Activated CD4-positive, alpha-beta T cell treated with anti-CD3 and anti-CD28 coated beads, Interleukin-2, amount 10 ng/mL, durations not matched to agents 7 days and 5 days (primary cell): Measurements from ENCODE around the gene RNF225. TPM values are rescaled to one million over a fixed set of nuclear protein-coding genes. Genes with fewer than 3 reads are reported as not detected.
A peak's percentile ranks its signal among the peaks of the same experiment; 100 is the strongest.

ENCODE experiments used
- CTCF ChIA-PET: fragments of 350-600 bp; sonication (Branson Sonifier 250); formaldehyde crosslinking; loops from one replicate; lab custom pipeline; 2021; ENCODE audit warnings: antibody characterized with exemption; lab: Charles Lee
- POLR2A ChIA-PET: fragments of 350-600 bp; sonication (Branson Sonifier 250); formaldehyde crosslinking; loops from one replicate; lab custom pipeline; 2021; ENCODE audit warnings: antibody characterized with exemption; lab: Charles Lee
- DNase-seq: peaks from one replicate; pipeline ENCODE4 v3.0.0-alpha.2; 2020
- H3K27ac Mint-ChIP-seq: one replicate; pipeline ENCODE4 v1.8.0; 2021; ENCODE audit warnings: mild to moderate bottlenecking, moderate library complexity, mixed read lengths
- H3K27me3 Mint-ChIP-seq: one replicate; pipeline ENCODE4 v1.8.0; 2021; ENCODE audit warnings: mixed read lengths
- H3K36me3 Mint-ChIP-seq: one replicate; pipeline ENCODE4 v1.8.0; 2021; ENCODE audit warnings: low read depth, mixed read lengths
- H3K4me1 Mint-ChIP-seq: one replicate; pipeline ENCODE4 v1.8.0; 2021; ENCODE audit warnings: mixed read lengths
- H3K4me3 Mint-ChIP-seq: one replicate; pipeline ENCODE4 v1.8.0; 2021; ENCODE audit warnings: mild to moderate bottlenecking, moderate library complexity, mixed read lengths
- H3K9me3 Mint-ChIP-seq: one replicate; pipeline ENCODE4 v1.8.0; 2021; ENCODE audit warnings: mixed read lengths
- total RNA-seq, 2 experiments: library from RNA; stranded (reverse); gene quantifications; one replicate each; pipeline ENCODE4 v1.2.3, GENCODE V29; 2021

The RNF225 gene
- total RNA-seq, 2 experiments from 2014 or later, result 0.35 to 0.74 TPM

DNA sequence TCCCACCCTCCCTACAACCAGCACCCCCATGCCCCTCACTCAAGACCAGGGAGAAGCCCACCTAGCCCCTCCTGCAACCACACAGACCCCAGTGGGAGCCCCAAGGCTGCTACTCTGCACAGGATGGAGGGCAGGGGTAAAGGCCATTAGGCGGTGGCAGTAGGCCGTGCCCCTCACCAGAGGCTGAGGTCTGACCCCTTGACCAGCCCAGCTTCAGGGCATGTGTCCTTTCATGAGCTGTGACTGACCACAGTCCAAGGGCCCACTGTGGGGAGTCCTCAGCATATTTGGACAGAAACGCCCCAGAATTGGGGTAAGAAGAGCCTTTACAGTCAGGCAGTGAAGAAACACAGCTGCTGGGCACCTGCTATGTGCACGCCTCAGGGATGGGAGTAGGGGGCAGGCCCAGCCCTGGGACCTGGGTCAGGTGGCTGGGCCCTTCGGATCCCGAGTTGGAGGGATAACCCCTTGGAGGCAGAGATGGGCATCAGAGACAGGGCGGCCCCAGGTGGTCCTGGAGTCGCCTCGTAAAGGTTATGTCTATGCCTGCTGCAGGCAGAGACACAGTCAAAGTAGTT lies 10.1 kb upstream of the RNF225 start:
- peak overlapping the region; percentile 99 for H3K27ac Mint-ChIP-seq
- peaks cover 21% of the 10 kb centered on the region for H3K36me3 Mint-ChIP-seq
- no peak for DNase-seq
- no peaks in the 10 kb centered on the region for H3K9me3 Mint-ChIP-seq
- CTCF ChIA-PET, result no interaction called here
- POLR2A ChIA-PET, result interaction anchor here (0.5 kb wide), 1 partner anchor 37 kb away, joined by 3 read pairs; no protein-coding TSS in a partner anchor
- peaks cover 47% of the 10 kb centered on the region for H3K4me1 Mint-ChIP-seq
- H3K4me3 Mint-ChIP-seq, result peak overlapping the region; percentile 97
- H3K27me3 Mint-ChIP-seq, result no peaks in the 10 kb centered on the region

DNA sequence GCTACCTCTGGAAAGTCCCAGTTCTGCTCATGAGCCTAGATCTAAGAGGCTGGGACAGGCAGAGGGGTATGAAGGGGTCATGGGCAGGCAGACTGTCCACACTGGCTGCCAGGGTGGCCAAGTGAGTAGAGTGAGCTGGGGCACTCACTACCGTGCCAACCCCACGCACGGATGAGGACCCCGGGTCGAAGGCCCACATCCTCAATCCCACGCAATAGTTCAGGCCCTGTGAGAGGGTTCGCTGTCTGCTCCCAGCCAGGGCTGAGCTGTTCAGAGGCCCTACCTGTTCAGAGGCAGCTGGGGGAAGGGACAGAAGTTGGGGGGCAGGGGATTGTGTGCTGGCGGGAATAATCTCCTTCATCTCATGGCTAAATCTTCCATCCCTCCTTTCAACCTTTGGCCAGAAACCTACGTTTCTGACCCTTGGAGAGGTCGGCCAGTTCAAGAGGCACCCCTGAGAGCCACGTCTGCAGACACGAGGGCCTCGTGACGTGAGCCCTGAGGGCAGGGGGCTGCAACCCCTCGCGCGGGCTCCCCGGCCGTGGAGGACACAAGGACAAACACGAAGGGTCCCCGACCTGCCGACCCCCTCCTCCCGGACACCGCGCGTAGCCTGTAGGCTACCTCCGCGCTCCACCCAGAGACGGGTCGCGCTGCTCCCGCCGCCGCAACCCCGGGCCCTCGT lies 9.4 kb upstream of the RNF225 start:
- H3K27me3 Mint-ChIP-seq, result no peaks in the 10 kb centered on the region
- ChIA-PET CTCF (no interaction called here), POLR2A (no interaction called here)
- peak overlapping the region; percentile 99 for H3K27ac Mint-ChIP-seq
- H3K36me3 Mint-ChIP-seq, result peaks cover 26% of the 10 kb centered on the region
- DNase-seq, result no peak
- no peaks in the 10 kb centered on the region for H3K9me3 Mint-ChIP-seq
- H3K4me1 Mint-ChIP-seq, result peaks cover 53% of the 10 kb centered on the region
- peak overlapping the region; percentile 97 for H3K4me3 Mint-ChIP-seq

DNA sequence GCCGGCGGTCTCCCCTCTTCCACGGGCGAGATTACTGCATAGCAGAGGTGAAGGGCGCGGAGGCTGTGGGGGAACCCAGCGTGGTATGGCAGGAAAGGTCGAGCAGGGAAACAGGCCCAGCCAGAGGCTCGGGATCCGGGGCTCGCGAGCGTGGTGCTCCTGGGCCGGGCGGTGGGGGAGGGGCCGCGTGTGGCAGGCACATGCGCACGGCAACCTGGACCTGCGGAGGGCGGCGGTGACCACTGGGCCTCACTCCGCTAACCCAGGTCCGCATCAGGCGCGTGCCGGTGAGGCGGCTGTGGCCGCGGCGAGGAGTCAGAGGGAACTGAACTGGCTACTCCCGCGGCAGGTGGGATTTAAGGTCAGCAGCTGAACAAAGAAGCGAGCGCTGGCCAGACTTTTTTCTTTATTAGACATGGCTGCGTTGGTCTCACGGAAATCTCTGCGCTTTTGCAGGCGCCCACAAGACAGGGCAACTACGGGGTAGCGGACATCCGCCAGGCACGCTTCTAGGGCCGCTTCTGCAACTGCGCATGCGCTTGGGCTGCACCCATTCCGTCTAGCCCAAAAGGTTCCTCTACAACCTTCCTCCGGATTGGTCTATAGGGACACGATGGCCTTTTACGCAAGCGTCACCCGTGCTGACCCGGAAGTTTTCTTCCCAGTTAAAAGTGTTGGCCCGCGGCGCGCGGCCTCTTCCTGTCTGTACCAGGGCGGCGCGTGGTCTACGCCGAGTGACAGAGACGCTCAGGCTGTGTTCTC lies 8.7 kb upstream of the RNF225 start, which contains the start of gene RPS5:
RPS5 (plus strand) TSS at position 694 of the 762 bp plus-strand sequence. CDS start 869 bp downstream, outside the sequence.
- Mint-ChIP-seq H3K36me3 (peaks cover 29% of the 10 kb centered on the region), H3K27ac (peak within 1 kb of the TSS; percentile 99), H3K27me3 (no peaks in the 10 kb centered on the region), H3K9me3 (no peaks in the 10 kb centered on the region), H3K4me3 (peak within 1 kb of the TSS; percentile 97), H3K4me1 (peaks cover 56% of the 10 kb centered on the region)
- CTCF ChIA-PET, result no interaction called here
- DNase-seq, result peak; percentile 97
- POLR2A ChIA-PET, result no interaction called here

DNA sequence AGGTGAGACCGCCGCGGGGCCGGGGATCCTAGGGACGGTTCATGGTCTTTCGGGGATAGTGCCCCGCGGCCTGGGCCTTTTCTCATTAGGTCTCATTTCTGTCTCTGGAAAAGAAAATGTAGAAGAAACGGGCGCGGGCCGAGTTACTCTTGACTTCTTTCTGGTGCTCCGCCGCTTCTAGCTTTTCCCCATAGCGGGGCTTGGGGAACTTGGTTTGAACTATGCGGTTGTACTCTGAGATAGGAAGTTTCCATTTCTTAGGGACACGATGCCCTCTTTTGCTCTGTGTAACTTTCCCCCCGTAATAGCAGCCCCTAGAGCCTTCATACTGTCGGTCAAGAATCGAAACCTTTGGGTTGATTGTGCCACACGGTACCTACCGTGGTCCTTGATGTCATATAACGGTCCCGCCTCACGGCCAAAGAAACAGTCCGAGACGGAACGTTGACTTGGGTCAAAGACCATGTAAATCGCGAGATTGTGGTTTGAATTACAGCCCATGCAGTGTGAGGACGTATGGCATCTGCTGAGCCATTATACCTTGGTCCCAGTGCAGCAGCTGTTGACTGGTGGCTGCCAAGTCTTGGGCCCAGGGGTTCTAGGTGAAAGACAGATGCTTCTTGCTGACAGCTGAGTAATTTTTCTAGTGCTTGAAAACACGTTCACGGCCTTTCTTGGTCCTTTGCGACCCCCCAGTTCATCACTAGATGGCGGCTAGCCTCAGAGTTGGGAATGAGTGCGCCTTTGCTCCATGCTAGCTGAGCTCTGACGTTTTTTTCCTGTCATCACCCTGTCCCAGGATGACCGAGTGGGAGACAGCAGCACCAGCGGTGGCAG lies 7.9 kb upstream of the RNF225 start:
- no peaks in the 10 kb centered on the region for H3K9me3 Mint-ChIP-seq
- no peaks in the 10 kb centered on the region for H3K27me3 Mint-ChIP-seq
- ChIA-PET CTCF (interaction anchor here (0.6 to 1.5 kb wide), 2 partner anchors 25 to 97 kb away, joined by 3 read pairs; partner anchors contain the start of gene ZNF497), POLR2A (no interaction called here)
- H3K27ac Mint-ChIP-seq, result peak overlapping the region; percentile 99
- DNase-seq, result no peak
- peaks cover 31% of the 10 kb centered on the region for H3K36me3 Mint-ChIP-seq
- peak overlapping the region; percentile 97 for H3K4me3 Mint-ChIP-seq
- peaks cover 54% of the 10 kb centered on the region for H3K4me1 Mint-ChIP-seq

DNA sequence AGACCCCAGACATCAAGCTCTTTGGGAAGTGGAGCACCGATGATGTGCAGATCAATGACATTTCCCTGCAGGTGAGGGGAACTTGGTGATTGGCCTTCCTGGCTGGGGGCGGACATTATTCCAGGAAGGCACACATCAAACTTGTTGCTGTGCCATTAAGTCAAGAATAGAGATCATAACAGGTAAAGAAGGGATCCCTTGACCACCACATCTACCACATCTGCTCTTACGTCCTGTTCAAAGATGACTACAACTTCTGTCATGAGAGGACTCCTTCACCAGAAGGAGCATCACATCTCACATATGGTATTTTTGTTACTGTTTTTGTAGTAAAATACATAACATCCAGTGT lies 7.3 kb upstream of the RNF225 start:
- no peaks in the 10 kb centered on the region for H3K9me3 Mint-ChIP-seq
- H3K4me3 Mint-ChIP-seq, result peak overlapping the region; percentile 97
- DNase-seq, result no peak
- H3K27ac Mint-ChIP-seq, result peak overlapping the region; percentile 99
- H3K27me3 Mint-ChIP-seq, result no peaks in the 10 kb centered on the region
- peaks cover 35% of the 10 kb centered on the region for H3K36me3 Mint-ChIP-seq
- ChIA-PET POLR2A (no interaction called here), CTCF (interaction anchor here (0.6 to 1.5 kb wide), 2 partner anchors 25 to 96 kb away, joined by 3 read pairs; partner anchors contain the start of gene ZNF497)
- peaks cover 56% of the 10 kb centered on the region for H3K4me1 Mint-ChIP-seq

DNA sequence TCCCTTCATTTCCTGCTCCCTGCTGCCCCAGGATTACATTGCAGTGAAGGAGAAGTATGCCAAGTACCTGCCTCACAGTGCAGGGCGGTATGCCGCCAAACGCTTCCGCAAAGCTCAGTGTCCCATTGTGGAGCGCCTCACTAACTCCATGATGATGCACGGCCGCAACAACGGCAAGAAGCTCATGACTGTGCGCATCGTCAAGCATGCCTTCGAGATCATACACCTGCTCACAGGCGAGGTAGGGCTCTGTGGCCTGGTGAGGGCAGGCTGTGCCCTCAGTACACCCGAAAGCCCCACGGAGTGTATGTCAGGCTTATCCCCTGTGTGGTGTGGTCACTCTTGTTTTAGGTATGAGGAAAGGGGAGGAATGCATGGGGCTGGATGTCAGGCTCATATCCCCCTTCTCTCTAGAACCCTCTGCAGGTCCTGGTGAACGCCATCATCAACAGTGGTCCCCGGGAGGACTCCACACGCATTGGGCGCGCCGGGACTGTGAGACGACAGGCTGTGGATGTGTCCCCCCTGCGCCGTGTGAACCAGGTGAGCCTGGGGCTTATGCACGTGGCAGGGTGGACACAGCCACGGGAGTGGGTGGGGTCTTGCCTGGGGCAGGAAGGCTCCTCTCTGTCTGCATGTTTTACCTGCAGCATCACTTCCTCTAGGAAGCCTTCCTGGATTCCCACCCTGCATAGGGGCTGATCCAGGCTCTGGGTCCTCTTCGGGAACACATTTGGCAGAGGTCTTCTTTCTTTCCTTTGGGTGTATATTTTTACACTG lies 2.3 kb upstream of the RNF225 start:
- POLR2A ChIA-PET, result no interaction called here
- DNase-seq, result no peak
- H3K27me3 Mint-ChIP-seq, result no peaks in the 10 kb centered on the region
- H3K36me3 Mint-ChIP-seq, result peaks cover 44% of the 10 kb centered on the region
- peaks cover 42% of the 10 kb centered on the region for H3K4me1 Mint-ChIP-seq
- H3K4me3 Mint-ChIP-seq, result no peak overlapping the region
- CTCF ChIA-PET, result interaction anchor here (0.6 to 0.8 kb wide), 2 partner anchors 118 to 545 kb away, joined by 3 read pairs; no protein-coding TSS in a partner anchor
- H3K27ac Mint-ChIP-seq, result no peak overlapping the region
- no peaks in the 10 kb centered on the region for H3K9me3 Mint-ChIP-seq

DNA sequence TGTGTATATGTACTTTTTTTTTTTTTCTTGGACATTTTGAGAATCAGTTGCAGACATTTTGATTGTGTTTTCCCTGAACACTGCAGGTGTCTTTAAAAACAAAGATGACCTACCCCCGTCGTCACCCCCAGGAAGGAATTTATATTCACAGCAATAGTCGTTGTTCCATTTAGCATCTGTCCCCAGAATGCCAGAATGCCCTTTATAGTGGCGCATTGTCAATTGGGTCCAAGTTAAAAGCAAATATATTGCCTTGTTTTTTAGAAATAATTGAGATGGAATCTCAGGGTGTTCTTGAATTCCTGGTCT lies 1.8 kb upstream of the RNF225 start:
- POLR2A ChIA-PET, result no interaction called here
- Mint-ChIP-seq H3K9me3 (no peaks in the 10 kb centered on the region), H3K4me3 (no peak overlapping the region), H3K4me1 (peaks cover 36% of the 10 kb centered on the region), H3K36me3 (peaks cover 40% of the 10 kb centered on the region), H3K27me3 (no peaks in the 10 kb centered on the region), H3K27ac (no peak overlapping the region)
- CTCF ChIA-PET, result no interaction called here
- DNase-seq, result no peak

DNA sequence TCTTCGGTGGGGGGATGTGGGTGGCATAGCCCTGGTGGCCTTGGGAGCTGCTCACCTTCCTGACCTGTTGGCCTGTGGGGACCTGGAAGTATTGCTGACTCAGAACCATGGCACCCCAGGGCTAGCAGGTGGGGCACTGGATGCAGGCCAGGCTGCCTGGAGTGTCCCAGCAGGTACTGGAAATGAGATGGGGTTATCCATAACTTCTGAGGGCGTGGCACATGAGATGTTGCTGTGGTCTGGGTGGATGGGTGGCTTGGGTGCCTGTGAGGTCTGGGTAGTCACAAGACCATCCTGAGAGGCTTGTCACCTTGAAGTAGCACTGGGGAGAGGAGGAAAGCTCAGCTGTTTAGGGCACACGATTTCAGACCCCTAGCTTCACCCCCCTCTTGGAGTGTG lies 636 bp upstream of the RNF225 start:
- Mint-ChIP-seq H3K27ac (no peak overlapping the region), H3K9me3 (no peaks in the 10 kb centered on the region), H3K4me3 (no peak overlapping the region), H3K36me3 (peaks cover 33% of the 10 kb centered on the region), H3K4me1 (peaks cover 29% of the 10 kb centered on the region), H3K27me3 (no peaks in the 10 kb centered on the region)
- no peak for DNase-seq
- CTCF ChIA-PET, result interaction anchor here (0.6 to 1.1 kb wide), 2 partner anchors 14 to 90 kb away, joined by 3 to 6 read pairs; partner anchors contain the start of gene ZNF584
- POLR2A ChIA-PET, result no interaction called here

DNA sequence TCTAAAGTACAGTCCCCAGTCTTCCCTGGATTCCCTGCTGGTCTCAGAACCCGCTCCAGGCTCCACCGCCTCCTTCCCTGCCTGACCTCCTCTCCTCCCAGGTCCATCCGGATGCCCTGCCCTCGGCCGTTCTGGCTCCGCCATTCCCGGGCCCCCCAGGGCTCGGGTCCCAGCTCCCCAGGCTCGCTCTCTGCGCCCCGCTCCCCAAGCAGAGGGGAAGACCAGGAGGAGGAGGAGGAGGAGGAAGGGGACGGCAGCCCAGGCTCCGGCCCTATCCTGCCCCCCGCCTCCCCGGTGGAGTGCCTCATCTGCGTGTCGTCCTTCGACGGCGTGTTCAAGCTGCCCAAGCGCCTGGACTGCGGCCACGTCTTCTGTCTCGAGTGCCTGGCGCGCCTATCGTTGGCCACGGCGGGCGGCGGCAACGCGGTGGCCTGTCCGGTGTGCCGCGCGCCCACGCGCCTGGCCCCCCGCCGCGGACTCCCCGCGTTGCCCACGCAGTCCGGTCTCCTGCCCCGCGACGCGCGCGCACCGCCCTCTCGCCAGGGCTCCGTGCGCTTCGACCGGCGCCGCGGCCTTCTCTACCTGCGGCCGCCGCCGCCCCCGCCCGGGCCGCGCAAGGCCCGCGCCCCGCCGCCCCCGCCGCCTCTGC lies 647 bp downstream of the RNF225 start:
- Mint-ChIP-seq H3K27ac (no peak overlapping the region), H3K4me1 (peaks cover 32% of the 10 kb centered on the region), H3K9me3 (no peaks in the 10 kb centered on the region), H3K36me3 (peaks cover 27% of the 10 kb centered on the region), H3K4me3 (no peak overlapping the region), H3K27me3 (no peaks in the 10 kb centered on the region)
- no peak for DNase-seq
- ChIA-PET CTCF (no interaction called here), POLR2A (no interaction called here)

DNA sequence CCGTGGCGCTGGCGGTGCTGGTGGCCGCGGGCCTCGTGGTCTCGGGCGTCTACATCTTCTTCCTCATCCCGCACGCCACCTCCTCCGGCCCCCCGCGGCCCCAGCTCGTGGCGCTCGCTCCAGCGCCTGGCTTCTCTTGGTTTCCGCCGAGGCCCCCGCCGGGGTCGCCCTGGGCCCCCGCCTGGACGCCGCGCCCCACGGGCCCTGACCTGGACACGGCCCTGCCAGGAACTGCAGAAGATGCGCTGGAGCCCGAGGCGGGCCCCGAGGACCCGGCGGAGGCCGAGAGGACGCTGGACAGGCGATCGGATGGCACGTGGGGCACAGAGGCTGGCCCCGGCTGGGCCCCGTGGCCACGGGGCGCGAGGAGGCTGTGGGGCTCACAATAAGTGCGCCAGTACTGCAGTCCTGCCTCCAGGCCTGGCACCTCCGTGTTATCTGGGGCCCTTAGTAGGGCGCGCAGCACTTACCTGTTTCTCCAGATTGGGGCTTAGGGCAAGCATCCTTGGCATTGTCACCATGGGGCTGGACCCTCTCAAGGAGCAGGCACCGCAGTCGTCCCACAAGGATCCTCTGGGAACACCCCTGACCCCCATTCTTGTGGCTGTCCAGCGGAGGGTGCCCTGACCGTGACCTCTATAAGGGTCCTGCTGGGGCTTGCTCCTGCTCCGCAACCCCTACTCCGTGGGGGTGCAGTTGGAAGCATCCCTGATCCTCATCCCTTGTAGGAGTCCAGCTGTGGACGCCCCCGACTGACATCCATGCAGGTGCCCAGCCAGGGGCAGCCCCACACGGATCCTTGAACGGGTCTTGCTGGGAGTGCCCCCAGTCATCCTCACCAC lies 1.5 kb downstream of the RNF225 start:
- Mint-ChIP-seq H3K36me3 (peaks cover 24% of the 10 kb centered on the region), H3K9me3 (no peaks in the 10 kb centered on the region), H3K27ac (no peak overlapping the region), H3K4me3 (no peak overlapping the region), H3K27me3 (no peaks in the 10 kb centered on the region), H3K4me1 (peaks cover 30% of the 10 kb centered on the region)
- POLR2A ChIA-PET, result no interaction called here
- CTCF ChIA-PET, result no interaction called here
- DNase-seq, result no peak

DNA sequence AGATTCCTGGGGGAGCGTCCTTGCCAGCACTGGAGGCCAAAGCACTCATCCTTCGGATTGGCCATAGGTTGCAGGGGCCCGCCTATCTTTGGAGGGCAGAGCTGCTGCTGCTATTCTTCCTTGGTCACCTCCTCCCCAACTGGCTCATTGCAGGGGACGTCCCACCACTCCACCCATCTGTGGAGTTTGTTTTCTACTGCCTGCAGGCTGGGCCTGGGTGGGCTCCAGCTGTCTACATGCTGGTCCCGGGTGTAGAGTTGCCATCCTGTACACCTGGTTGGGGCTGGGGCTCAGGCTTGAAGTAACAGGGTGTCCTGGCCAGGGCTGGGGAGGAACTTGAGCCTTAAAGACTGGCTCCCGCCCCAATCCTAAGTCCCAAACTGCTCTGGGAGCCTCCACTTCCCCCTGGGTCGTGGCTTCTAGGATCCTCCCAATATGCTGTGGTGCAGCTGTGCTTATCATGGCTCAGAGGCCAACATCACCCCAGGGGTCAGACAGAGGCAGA lies 2.1 kb downstream of the RNF225 start:
- CTCF ChIA-PET, result no interaction called here
- Mint-ChIP-seq H3K36me3 (peaks cover 23% of the 10 kb centered on the region), H3K4me3 (no peak overlapping the region), H3K9me3 (no peaks in the 10 kb centered on the region), H3K4me1 (peaks cover 28% of the 10 kb centered on the region), H3K27me3 (no peaks in the 10 kb centered on the region), H3K27ac (no peak overlapping the region)
- no peak for DNase-seq
- POLR2A ChIA-PET, result no interaction called here
